ENCODE results near the gene LGALS8.

Gene LGALS8

GRCh38 chr1:236589531-236589930 lies 65.7 kb downstream of the LGALS8 start:
- no peak for DNase-seq (ENCODE audit: low read depth)

GRCh38 chr1:236590553-236591150 lies 66.9 kb downstream of the LGALS8 start:
- DNase-seq (ENCODE audit: low read depth), result no peak

- no peak for DNase-seq (ENCODE audit: low read depth)
Observed at GRCh38 chr1:236602171-236602570, 78.4 kb downstream of the LGALS8 start.

Measured in fibroblast of gingiva (primary cell).